ENCODE results near the gene CDKN3. TPM values are rescaled to one million over a fixed set of nuclear protein-coding genes. Genes with fewer than 3 reads are reported as not detected.

CDKN3 gene
- total RNA-seq, 2 donors from 2014 or later, result 2.6 to 20.6 TPM

DNA sequence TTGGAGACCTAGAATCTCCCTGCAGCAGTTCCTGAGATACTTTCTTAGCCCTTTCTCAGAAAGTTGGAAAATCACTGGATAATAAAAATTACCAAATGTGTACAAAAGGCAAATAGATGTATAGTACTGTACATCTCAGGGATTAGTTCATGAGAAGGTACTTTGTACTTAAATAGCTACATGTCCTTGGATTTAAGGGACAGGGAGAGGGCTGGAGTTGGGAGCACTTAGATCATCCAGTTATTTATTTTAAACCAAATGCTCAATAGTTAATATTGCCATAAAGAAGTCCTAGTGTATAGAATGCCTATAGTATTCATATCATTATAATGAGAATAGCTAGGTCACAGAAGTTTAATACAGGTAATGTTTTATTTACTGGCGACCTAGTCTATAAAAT is 13.4 kb downstream of the CDKN3 start:
- Histone ChIP-seq H3K27me3 (replicated peaks; ENCODE audit: insufficient read depth) (no peaks in the 10 kb centered on the region), H3K4me1 (replicated peaks) (no peaks in the 10 kb centered on the region), H3K9me3 (no peaks in the 10 kb centered on the region), H3K4me3 (no peak overlapping the region), H3K27ac (no peak overlapping the region), H3K36me3 (no peaks in the 10 kb centered on the region)
- 92% methylated on average over 1 of the region's 1 CpG for WGBS
- TF ChIP-seq POLR2AphosphoS5 (IDR thresholded peaks at IDR 0.05) (no peak), POLR2A (IDR thresholded peaks at IDR 0.05) (no peak)
- TF ChIP-seq, protein P1, sequence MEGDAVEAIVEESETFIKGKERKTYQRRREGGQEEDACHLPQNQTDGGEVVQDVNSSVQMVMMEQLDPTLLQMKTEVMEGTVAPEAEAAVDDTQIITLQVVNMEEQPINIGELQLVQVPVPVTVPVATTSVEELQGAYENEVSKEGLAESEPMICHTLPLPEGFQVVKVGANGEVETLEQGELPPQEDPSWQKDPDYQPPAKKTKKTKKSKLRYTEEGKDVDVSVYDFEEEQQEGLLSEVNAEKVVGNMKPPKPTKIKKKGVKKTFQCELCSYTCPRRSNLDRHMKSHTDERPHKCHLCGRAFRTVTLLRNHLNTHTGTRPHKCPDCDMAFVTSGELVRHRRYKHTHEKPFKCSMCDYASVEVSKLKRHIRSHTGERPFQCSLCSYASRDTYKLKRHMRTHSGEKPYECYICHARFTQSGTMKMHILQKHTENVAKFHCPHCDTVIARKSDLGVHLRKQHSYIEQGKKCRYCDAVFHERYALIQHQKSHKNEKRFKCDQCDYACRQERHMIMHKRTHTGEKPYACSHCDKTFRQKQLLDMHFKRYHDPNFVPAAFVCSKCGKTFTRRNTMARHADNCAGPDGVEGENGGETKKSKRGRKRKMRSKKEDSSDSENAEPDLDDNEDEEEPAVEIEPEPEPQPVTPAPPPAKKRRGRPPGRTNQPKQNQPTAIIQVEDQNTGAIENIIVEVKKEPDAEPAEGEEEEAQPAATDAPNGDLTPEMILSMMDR (IDR thresholded peaks at IDR 0.05), result no peak
- intact Hi-C loops (cut with DNase I), result no loop called here
- DNase-seq (ENCODE audit: low spot score), result no peak

DNA sequence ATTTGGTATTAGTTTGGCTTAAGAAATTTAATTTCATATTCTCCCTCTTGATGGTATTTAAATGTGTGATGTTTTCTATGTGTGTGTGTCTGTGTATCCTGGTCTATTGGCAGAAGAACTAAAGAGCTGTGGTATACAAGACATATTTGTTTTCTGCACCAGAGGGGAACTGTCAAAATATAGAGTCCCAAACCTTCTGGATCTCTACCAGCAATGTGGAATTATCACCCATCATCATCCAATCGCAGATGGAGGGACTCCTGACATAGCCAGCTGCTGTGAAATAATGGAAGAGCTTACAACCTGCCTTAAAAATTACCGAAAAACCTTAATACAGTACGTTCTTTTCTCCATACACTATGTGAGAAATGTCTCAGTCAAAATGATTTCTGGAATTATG is 14.6 kb downstream of the CDKN3 start:
- H3K4me3 ChIP-seq, result no peak overlapping the region
- intact Hi-C loops (cut with DNase I), result no loop called here
- no peak overlapping the region for H3K27ac ChIP-seq
- TF ChIP-seq, protein P1 (IDR thresholded peaks at IDR 0.05), result no peak
- TF ChIP-seq POLR2AphosphoS5 (IDR thresholded peaks at IDR 0.05) (no peak), POLR2A (IDR thresholded peaks at IDR 0.05) (no peak)
- no peaks in the 10 kb centered on the region for H3K4me1 ChIP-seq (replicated peaks)
- 100% methylated on average over 3 of the region's 3 CpGs for WGBS
- H3K9me3 ChIP-seq, result no peaks in the 10 kb centered on the region
- no peaks in the 10 kb centered on the region for H3K36me3 ChIP-seq
- no peak for DNase-seq (ENCODE audit: low spot score)
- H3K27me3 ChIP-seq (replicated peaks; ENCODE audit: insufficient read depth), result no peaks in the 10 kb centered on the region

DNA sequence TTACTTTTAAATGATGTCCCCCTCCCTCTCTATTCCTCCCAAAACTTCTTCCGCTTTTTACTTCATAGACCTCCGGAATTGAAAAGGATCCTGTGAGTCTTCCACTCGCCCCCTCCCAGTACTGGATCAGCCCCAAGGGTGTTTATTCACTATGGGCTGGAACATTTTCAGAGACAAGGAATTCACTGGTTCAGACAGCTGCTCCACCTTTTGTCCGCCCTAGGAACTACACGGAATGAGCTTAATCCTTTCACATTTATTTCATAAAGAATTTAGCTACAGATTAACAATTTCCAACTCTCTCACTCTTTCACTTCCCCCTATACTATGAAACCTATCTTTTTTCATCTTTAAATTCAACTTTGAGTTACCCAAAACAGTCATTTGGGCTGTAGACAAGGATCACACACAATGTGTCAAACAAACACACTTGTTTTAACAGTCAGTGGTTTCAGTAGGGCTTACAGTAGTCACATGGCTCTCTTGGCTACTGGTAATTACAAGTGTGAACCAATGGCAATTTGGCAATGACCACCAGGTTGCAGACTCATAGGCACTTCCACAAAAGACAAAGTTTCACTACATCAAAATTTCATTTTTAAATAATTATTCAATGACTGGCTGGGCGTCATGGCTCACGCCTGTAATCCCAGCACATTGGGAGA is 23.8 kb downstream of the CDKN3 start:
- no peaks in the 10 kb centered on the region for H3K9me3 ChIP-seq
- DNase-seq (ENCODE audit: low spot score), result no peak
- no peaks in the 10 kb centered on the region for H3K4me1 ChIP-seq (replicated peaks)
- H3K27me3 ChIP-seq (replicated peaks; ENCODE audit: insufficient read depth), result no peaks in the 10 kb centered on the region
- no peak overlapping the region for H3K4me3 ChIP-seq
- H3K27ac ChIP-seq, result no peak overlapping the region
- 47% methylated on average over 7 of the region's 7 CpGs for WGBS
- intact Hi-C loops (cut with DNase I), result no loop called here
- no peaks in the 10 kb centered on the region for H3K36me3 ChIP-seq
- TF ChIP-seq POLR2AphosphoS5 (IDR thresholded peaks at IDR 0.05), result no peak
- TF ChIP-seq, protein P1 (IDR thresholded peaks at IDR 0.05), result peak in 2 of 4 experiments; percentile 27 to 43

DNA sequence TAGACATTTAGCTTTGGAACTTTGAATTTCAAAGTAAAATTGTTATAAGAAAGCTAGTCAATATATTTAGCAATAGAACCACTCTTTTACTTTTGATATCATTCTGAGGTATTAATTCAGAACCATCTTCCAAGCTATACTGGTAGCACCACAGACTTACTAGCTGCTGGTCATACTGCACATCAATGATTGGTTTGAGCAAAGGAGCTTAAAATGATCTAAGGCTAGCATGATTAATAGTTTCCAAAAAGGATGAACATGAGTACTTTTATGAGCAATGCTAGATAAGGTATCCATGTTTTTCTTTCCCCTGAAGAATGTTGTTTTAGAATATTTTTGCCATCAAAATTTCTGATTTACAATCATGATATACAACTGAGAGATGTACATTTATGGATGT is 27.2 kb downstream of the CDKN3 start:
- Histone ChIP-seq H3K36me3 (no peaks in the 10 kb centered on the region), H3K4me1 (replicated peaks) (no peaks in the 10 kb centered on the region), H3K27me3 (replicated peaks; ENCODE audit: insufficient read depth) (no peaks in the 10 kb centered on the region), H3K9me3 (no peaks in the 10 kb centered on the region), H3K4me3 (no peak overlapping the region), H3K27ac (no peak overlapping the region)
- TF ChIP-seq POLR2AphosphoS5 (IDR thresholded peaks at IDR 0.05) (no peak), POLR2A (IDR thresholded peaks at IDR 0.05) (no peak)
- TF ChIP-seq, protein P1 (IDR thresholded peaks at IDR 0.05), result no peak
- intact Hi-C loops (cut with DNase I), result no loop called here
- no peak for DNase-seq (ENCODE audit: low spot score)

DNA sequence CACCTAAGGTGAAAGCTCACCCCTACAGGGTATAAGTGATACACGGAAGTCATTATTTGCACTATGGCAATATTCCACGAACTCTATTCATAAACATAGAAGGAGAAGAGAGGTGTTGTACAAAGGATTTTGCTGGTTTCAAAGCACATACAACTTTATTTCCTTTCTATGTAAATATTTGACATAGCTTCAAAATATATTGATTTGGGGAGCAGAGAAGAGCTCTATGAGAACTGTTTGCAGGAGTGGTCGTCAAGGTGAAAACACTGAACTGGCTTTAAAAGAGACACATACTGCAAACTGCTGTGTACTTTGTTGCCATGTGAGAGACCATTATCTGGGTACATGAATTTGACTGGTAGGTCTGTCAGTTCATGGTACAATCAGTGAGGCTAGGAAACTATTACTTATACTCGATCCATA is 27.7 kb downstream of the CDKN3 start:
- Histone ChIP-seq H3K27ac (no peak overlapping the region), H3K9me3 (no peaks in the 10 kb centered on the region), H3K36me3 (no peaks in the 10 kb centered on the region), H3K4me3 (no peak overlapping the region), H3K4me1 (replicated peaks) (no peaks in the 10 kb centered on the region), H3K27me3 (replicated peaks; ENCODE audit: insufficient read depth) (no peaks in the 10 kb centered on the region)
- DNase-seq (ENCODE audit: low spot score), result no peak
- intact Hi-C loops (cut with DNase I), result no loop called here
- TF ChIP-seq, protein P1 (IDR thresholded peaks at IDR 0.05), result no peak
- TF ChIP-seq POLR2AphosphoS5 (IDR thresholded peaks at IDR 0.05) (no peak), POLR2A (IDR thresholded peaks at IDR 0.05) (no peak)
- WGBS, result 51% methylated on average over 4 of the region's 4 CpGs
